Measurements from ENCODE around the gene ADGRG6. TPM values are rescaled to one million over a fixed set of nuclear protein-coding genes. Genes with fewer than 3 reads are reported as not detected.

Gene ADGRG6
- total RNA-seq, 1 experiment from 2014 or later: 5.3 TPM

GRCh38 chr6:142481466-142481865 lies 179.7 kb downstream of the ADGRG6 start (continued):
- TF ChIP-seq RORB (CRISPR knock-in tag; IDR thresholded peaks at IDR 0.05): no peak
- no peak for TF ChIP-seq JAZF1 (CRISPR knock-in tag; IDR thresholded peaks at IDR 0.05)
- TF ChIP-seq OVOL2 (CRISPR knock-in tag; IDR thresholded peaks at IDR 0.05; ENCODE audit: borderline replicate concordance): no peak
- no peak for TF ChIP-seq ZNF317 (CRISPR knock-in tag; IDR thresholded peaks at IDR 0.05; ENCODE audit: borderline replicate concordance, low read depth)

- POLR2A ChIA-PET: no interaction called here
- no peak overlapping the region for H3K27ac Mint-ChIP-seq
- TF ChIP-seq CBFB (CRISPR knock-in tag; IDR thresholded peaks at IDR 0.05; ENCODE audit: low read depth): no peak
- TF ChIP-seq NFYB (CRISPR knock-in tag; conservative IDR thresholded peaks at IDR 0.05; ENCODE audit: low read depth): no peak
- no peak for TF ChIP-seq GRHL2 (CRISPR knock-in tag; IDR thresholded peaks at IDR 0.05; ENCODE audit: insufficient replicate concordance, severe bottlenecking)
- no peak for TF ChIP-seq NR3C1 (CRISPR knock-in tag; conservative IDR thresholded peaks at IDR 0.05; ENCODE audit: low read depth)
- no peak for TF ChIP-seq ZNF532 (CRISPR knock-in tag; IDR thresholded peaks at IDR 0.05; ENCODE audit: borderline replicate concordance)
- TF ChIP-seq MAX (CRISPR knock-in tag; IDR thresholded peaks at IDR 0.05): no peak
- no peak for TF ChIP-seq PRDM15 (CRISPR knock-in tag; IDR thresholded peaks at IDR 0.05)
- TF ChIP-seq GABPB1 (CRISPR knock-in tag; IDR thresholded peaks at IDR 0.05): no peak
- no peak for TF ChIP-seq ZNF263 (CRISPR knock-in tag; IDR thresholded peaks at IDR 0.05; ENCODE audit: low read depth)
- TF ChIP-seq AR (CRISPR knock-in tag; IDR thresholded peaks at IDR 0.05): no peak
- TF ChIP-seq ELF4 (CRISPR knock-in tag; IDR thresholded peaks at IDR 0.05; ENCODE audit: low read depth): no peak
- no peak for TF ChIP-seq NFE2L1 (CRISPR knock-in tag; IDR thresholded peaks at IDR 0.05)
- no peak for TF ChIP-seq SP1 (CRISPR knock-in tag; conservative IDR thresholded peaks at IDR 0.05)
- TF ChIP-seq ZNF121 (CRISPR knock-in tag; IDR thresholded peaks at IDR 0.05): no peak
- TF ChIP-seq KAT7 (CRISPR knock-in tag; IDR thresholded peaks at IDR 0.05; ENCODE audit: borderline replicate concordance): no peak
- peaks cover 25% of the 10 kb centered on the region for H3K9me3 Mint-ChIP-seq
- peaks cover 6% of the 10 kb centered on the region; the same call in 1 of the 2 replicates for H3K4me1 Mint-ChIP-seq
- CTCF ChIA-PET: no interaction called here
- DNase-seq (ENCODE audit: low spot score) (no peak), ATAC-seq (no peak)
- no peaks in the 10 kb centered on the region for H3K27me3 Mint-ChIP-seq (ENCODE audit: low read depth)
- peaks cover 6% of the 10 kb centered on the region; the same call in 1 of the 2 replicates for H3K36me3 Mint-ChIP-seq
- H3K4me3 Mint-ChIP-seq: no peak overlapping the region
Observed at GRCh38 chr6:142482249-142482648, 180.4 kb downstream of the ADGRG6 start.
